ENCODE data around the gene NGF.
A peak's percentile ranks its signal among the peaks of the same experiment; 100 is the strongest.

Gene NGF

DNA sequence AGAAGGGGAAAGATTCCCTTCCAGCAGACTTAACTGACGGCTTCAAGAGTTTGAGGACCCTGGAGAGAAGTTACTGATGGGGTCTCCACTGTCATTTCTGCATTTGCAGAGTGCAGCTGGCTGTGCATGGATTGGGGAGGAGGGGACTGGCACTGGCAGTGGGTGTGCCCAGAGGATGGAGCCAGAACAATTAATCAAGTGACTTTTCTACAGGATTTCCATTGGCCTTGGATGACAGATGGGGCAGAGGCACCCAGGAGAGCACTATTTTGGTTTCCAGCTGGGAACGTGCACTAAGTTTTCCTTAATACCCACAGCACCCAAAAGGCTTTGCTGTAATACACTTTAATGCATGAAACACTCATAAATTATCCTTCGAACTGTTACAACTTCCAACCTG lies 1.3 kb downstream of the NGF start:
- no peak for DNase-seq (ENCODE audit: low read depth, low spot score)

DNA sequence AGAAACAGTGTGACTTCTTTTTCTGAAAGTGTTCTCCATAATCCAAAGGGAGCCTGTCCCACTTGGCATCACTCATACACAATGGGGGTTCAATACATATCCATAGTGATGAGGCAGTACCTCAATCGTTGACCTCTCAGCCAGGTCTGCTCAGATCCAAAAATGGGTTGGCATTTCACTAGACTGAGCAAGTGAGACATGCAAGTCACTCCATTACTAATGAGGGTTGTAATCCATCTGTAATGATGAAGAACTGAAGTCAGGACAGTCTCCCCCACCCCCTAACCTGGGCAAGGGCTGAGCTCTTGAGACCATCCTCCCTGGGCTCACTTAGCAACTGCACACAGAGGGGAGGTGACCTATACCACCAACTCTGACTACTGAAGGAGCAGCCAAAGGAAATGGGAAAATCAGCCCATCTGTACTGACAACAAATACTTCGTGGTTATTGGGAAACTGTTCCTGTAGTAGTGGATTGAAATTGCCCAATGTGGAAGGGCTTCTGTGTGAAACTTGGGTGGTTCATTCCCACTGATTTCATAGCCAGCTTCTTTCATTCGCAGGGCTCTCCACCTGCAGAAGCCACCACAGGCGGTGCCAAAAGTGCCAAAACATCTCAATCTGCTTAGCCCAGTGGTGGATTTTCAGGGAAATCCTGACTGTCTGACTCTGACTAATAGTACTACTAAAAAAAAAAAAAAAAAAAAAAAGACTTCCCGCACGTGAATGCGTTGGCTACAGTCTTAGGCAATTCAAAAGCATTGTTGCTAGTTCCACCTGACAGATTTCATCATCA lies 5.0 kb downstream of the NGF start:
- DNase-seq (ENCODE audit: low read depth, low spot score): no peak

DNA sequence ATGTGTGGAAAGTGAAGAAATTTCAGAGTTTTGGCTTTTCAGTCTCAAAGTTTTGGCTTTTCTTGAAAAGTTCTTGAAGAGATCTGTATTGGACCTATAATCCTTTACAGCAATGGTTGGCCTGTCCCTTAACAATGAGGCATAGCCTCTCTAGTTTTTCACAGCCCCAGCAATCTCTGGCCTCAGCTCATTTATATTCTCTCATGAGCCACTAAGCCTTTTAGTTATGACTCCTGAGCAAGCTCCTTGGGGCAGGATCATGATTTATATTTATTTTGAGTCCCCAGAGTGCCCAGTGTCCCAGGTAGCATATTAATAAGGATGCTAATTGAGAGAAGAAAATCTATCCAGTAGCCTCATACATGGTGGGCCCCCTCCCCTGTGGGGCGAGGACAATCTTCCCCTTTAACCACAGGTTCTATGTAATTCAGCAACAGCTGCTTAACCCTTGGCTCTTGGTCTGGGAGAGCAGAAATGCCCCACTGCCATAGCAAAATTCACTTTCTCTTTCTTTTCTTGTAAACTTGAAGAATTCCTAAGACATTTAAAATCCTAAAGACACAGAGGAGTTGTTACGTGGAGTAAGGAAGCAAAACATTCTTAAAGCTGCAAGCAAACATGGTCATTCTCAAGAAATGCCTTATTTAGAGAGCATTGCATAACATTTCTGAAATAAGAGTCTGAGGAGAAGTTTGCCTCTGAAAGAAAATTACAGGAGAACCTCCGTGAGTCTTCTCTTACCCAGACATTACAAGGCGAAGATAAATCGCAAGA lies 6.3 kb downstream of the NGF start:
- DNase-seq (ENCODE audit: low read depth, low spot score): no peak

DNA sequence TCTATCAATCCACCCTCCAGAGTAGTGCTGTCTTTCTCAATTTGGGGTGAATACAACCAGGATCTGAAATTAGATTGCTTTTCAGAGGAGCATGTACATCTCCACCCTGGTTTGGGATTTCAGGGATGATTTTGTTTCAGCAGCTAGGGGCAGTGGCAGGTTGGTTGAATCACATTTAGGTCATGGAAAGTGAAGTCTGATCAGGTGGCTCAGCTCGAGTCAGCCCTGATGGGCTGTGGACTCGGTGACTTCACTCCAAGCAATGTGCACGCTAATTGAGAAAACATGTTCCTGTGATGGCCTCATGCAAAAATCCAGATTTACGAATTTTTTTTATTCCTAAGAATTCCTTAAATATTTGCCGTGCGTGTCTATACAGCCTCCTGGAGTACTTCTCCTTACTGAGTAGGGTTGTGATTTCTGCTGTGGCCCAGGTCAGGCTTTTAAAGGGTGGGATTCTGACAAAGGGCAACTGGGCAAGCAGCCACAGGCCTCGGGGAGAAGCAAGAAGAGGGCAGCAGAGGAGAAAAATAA lies 7.5 kb downstream of the NGF start:
- DNase-seq (ENCODE audit: low read depth, low spot score): no peak

DNA sequence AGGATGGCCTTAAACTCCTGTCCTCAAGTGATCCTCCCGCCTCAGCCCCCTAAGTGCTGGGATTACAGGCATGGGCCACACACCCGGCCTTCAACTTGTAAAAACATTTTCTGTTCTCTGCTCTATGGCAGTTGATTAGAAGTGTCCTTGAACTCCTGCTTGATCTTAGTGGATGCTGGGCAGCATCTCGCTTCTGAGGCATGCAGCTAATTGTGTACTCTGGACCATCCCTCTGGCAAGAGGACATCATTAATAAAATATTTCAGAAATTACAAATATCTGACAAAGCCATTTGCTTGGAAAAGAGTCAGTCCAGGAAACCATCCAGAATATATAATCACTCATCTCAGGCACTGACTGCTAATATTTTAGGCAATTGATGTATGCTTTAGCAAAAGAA lies 8.1 kb downstream of the NGF start:
- no peak for DNase-seq (ENCODE audit: low read depth, low spot score)

- no peak for DNase-seq (ENCODE audit: low read depth, low spot score)
These were observed 10.8 kb downstream of the NGF start for GRCh38 chr1:115327270-115327669.

GRCh38 chr1:115326419-115326818 lies 11.6 kb downstream of the NGF start:
- no peak for DNase-seq (ENCODE audit: low read depth, low spot score)

DNA sequence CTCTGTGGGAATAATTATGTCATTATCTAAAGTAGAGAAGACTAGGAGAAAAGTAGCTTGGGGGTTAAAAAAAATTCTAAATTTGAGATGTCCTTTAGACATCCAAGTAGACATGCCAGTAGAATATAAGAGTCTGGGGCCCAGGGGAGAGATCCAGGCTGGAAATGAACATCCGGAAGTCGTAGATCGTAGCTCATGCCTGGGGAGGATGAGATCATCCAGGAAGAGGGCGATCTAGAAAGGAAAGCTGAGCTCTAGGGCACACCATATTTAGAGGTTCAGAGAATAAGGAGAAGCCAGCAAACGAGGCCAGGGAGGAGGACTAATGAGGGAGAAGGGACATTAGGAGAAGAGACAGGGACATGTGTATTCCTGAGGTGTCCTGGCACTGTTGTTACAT lies 12.2 kb downstream of the NGF start:
- DNase-seq (ENCODE audit: low read depth, low spot score): no peak

DNA sequence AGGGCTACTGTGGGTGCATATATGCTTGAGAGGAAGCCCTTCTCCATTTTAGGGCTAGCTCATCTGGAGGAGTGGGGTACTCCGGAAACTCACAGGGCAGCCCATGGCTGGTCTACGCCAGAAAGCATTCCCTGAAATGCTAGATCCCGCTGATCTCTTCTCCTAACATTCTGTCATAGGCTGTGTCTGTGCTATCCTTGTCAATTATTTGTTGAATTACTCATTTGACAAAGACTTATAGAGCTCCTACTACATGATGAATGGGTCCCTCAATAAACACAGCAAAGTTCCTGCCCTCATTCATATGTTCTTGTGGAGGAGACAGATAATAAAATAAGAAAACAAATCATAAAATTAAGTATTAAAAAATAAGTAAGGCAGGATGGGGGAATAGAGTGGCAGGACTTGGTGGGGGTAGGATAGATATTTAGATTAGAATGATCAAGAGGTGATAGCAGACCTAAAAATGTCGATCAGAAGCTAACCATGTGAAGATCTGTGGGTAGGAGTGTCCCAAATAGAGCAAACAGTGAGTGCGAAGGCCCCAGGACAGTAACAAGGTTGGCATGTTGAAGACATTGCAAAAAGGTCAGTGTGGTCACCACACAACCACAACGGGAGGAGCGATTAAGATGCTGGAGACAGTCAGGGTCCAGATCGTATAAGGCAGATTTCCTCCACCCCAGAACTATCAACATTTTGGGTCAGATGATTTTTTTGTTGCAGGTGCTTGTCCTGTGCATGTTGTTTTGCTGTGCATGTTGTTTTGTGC lies 13.2 kb downstream of the NGF start:
- no peak for DNase-seq (ENCODE audit: low read depth, low spot score)

GRCh38 chr1:115323366-115324004 lies 14.6 kb downstream of the NGF start:
- DNase-seq (ENCODE audit: low read depth, low spot score): no peak

DNA sequence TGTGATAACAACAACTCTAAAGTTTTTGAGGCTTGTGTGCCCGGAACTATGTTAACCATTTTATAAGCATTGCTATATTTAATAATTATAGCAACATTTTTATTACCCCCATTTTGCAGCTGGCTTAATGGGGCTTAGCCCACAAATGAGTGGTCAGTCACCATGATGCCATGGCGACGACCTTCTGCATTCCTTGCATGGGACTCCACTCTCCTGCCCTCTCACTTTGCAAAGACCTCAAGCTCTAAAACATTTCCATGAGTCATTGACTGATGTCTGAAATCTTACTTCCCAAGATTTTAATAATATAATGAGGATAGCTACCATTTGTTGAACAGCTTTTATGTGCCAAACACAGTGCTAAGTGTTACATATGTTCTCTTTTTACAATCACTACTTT lies 15.4 kb downstream of the NGF start:
- DNase-seq (ENCODE audit: low read depth, low spot score): no peak

DNA sequence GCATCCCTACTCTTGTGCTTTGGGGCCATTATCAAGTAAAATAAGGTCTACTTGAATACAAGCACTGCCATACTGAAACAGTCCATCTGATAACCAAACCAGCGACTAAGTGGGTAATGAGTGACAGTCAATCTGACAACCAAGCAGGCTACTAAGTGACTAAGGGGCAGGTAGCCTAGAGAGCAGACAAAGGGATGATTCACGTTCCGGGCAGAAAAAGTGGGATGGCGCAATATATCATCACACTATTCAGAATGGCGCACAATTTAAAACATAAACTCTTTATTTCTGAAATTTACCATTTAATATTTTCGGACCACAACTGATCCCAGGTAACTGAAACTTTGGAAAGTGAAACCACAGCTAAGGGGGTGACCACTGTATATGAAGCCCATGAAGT lies 17.7 kb downstream of the NGF start:
- DNase-seq (ENCODE audit: low read depth, low spot score): no peak

DNA sequence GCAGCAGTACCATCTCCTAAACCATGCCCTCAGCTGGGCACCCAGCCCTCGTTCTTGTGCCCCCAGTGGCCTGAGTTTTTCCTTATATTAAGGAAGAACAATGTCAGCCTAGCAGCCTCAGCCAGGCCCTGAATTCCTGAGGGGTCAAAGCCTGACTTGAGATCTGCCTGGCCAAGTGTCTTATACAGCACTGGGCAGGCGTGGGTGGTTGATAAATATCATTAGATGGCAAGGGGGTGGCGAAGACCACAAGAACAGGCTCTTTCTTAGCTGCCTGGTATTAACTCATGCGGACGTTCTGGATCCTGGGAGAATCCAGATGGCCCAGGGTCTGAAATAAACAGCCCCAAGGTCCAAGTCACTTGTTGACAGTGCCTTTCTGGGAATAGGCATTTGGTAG lies 18.3 kb downstream of the NGF start:
- DNase-seq (ENCODE audit: low read depth, low spot score): no peak

DNA sequence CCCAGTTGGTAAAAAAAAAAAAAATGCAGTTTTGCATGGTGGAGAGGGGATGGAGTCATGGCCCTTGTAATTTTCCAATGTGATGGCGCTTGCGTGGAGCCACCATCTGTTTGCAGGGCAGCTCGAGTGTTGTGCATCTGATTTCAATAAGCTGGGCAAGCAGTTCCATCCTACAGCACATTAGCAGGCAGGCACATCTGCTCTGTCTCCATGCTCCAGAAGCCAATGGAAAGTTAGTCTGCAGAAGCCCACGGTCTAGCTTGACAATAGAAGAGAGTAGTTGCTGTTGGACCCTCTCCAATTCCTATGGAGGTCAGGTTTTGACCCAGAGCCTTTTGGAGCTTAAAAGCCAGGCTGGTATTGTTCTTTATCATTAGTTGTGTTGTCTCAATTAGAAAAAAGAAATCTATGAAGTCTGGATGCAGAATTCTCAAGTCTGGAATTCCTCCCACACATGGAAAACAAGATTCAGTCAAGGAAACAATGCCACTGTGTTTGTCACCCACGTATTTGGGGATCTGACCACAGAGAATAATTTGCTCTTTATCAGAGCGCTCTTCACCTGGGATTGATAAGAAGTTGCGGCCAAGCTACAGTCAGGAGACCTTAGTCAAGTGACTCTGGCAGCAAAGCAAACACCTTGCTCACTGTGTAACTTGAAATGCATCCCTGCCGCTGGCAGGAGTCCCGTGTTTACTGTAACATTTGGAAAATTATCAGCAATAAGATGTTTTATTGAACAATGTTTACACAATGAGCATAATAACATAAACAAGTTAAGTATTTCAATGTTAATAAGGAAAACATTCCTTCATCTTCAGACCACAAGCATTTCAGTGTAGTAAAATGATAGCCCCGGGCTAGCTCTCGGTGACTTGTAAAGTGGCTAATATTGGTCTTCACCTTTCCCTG lies 20.7 kb downstream of the NGF start:
- no peak for DNase-seq (ENCODE audit: low read depth, low spot score)

GRCh38 chr1:115314765-115315164 lies 23.3 kb downstream of the NGF start:
- DNase-seq (ENCODE audit: low read depth, low spot score): peak; percentile 71

DNA sequence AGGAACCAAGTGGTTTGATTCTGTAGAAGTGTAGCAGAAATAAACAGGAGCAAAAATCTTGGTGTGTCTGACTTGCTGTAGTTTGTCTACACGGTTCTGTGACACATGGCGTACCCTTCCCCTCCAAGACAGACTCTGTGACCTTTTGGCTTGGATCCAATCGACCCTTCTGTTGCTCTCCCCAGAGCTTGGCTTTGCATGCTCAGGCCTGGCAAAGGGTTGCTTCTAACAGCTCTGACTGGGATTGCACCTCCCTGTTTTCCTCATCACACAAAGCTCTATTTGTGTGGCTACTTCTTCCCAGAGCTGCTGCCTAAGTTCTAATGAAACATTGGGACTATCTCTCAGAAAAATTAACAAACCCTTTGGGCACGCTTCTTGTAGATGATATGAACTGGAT lies 24.0 kb downstream of the NGF start:
- no peak for DNase-seq (ENCODE audit: low read depth, low spot score)

DNA sequence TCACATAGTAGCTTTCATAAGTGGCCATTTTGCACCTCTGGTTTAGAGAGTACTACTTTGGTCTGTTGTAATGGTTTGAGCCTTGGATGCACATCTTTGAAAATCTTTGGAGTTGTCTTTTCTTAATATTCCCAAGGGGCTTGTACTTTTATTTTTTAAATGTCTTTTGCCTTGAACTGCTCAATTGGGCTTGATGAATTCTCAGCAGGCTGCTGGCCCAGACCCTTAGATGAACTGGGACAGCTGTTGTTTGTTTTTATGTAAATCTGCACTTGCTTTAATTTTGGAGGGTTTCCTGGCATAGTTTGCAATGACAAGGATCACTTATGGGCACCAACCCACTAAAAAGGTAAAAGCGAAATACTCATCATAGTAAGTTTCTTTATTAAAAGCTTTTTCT lies 24.9 kb downstream of the NGF start:
- no peak for DNase-seq (ENCODE audit: low read depth, low spot score)

GRCh38 chr1:115312742-115313141 lies 25.3 kb downstream of the NGF start:
- DNase-seq (ENCODE audit: low read depth, low spot score): no peak

- DNase-seq (ENCODE audit: low read depth, low spot score): no peak
These were observed 26.5 kb downstream of the NGF start for GRCh38 chr1:115311474-115311989.
